ENCODE data around the gene EFNA5. TPM values are rescaled to one million over a fixed set of nuclear protein-coding genes. Genes with fewer than 3 reads are reported as not detected.

The EFNA5 gene
- total and polyA plus RNA-seq, 2 of the 8 experiments (the other 6 are each of a cell fraction or from before 2014, with no cell fraction given), result 9.6 to 21.8 TPM

DNA sequence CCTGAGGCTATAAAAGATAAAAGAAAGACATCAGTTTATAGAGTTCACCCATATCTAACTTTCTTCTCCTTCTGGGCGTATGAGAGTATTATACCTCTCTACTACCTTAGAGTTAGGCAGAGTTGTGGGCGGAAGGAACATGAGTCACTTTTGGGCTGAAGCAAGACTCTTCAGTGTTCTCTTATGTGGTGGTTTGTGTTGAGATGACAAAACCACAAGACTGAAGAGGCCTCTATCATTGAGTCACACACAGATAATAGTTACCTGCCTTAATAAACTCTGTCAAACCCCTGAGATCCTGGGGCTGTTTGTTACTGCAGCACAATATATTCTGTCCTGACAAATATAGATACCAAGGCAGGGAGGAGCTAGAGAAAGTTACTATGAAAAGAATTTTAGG, 184.2 kb downstream of the EFNA5 start:
- Histone ChIP-seq H3K27me3 (replicated peaks in 1 of 4; ENCODE audit: control insufficient read depth in 3 of 4, extremely low read depth in 1 of 4, insufficient read depth in 3 of 4, low read length in 3 of 4) (no peaks in the 10 kb centered on the region), H2BK15ac (ENCODE audit: low read length) (no peak overlapping the region), H3K36me3 (ENCODE audit: control insufficient read depth in 2 of 4, insufficient read depth in 4 of 4, low read length in 3 of 4) (no peaks in the 10 kb centered on the region), H2AK5ac (ENCODE audit: low read depth, low read length) (no peak overlapping the region), H3K23ac (ENCODE audit: insufficient read length) (no peak overlapping the region), H4K91ac (replicated peaks; ENCODE audit: insufficient read length, low read length) (no peak overlapping the region), H3K4me2 (ENCODE audit: insufficient read depth in 1 of 2, low read depth in 2 of 2, low read length in 2 of 2) (no peak overlapping the region), H3K4ac (replicated peaks; ENCODE audit: insufficient read length, low read depth, low read length) (no peak overlapping the region), H2BK20ac (ENCODE audit: low read length) (no peak overlapping the region), H2BK120ac (replicated peaks; ENCODE audit: low read depth, low read length) (no peak overlapping the region), H3K79me2 (ENCODE audit: control insufficient read depth in 1 of 2, insufficient read depth in 2 of 2, low read length in 2 of 2) (no peaks in the 10 kb centered on the region), H3K9ac (replicated peaks in 1 of 4; ENCODE audit: extremely low read depth in 1 of 4, low read depth in 3 of 4, low read length in 3 of 4) (no peak overlapping the region), H3K4me3 (ENCODE audit: extremely low read depth in 1 of 4, insufficient read depth in 2 of 4, low read depth in 3 of 4, low read length in 4 of 4) (no peak overlapping the region), H3K18ac (ENCODE audit: extremely low read depth, low read length) (no peak overlapping the region), H4K20me1 (replicated peaks in 1 of 2; ENCODE audit: control insufficient read depth in 1 of 2, insufficient read depth in 2 of 2, low read length in 2 of 2) (no peaks in the 10 kb centered on the region), H3K14ac (ENCODE audit: insufficient read length) (no peak overlapping the region), H3K79me1 (ENCODE audit: low read depth, low read length) (no peaks in the 10 kb centered on the region), H4K5ac (ENCODE audit: insufficient read length, low read depth, low read length) (no peak overlapping the region), H4K8ac (ENCODE audit: extremely low read depth, insufficient read depth, low read length) (no peak overlapping the region), H2BK12ac (ENCODE audit: low read depth, low read length) (no peak overlapping the region), H3K23me2 (ENCODE audit: low read depth, low read length) (no peaks in the 10 kb centered on the region), H2AFZ (ENCODE audit: low read length) (no peak overlapping the region), H3K4me1 (replicated peaks in 1 of 4; ENCODE audit: control insufficient read depth in 3 of 4, insufficient read depth in 4 of 4, low read length in 3 of 4) (peaks cover 0 to 15% (median 6%) of the 10 kb centered on the region in 4 experiments; a peak in 5 of 7 replicates), H2BK5ac (ENCODE audit: low read depth, low read length) (no peak overlapping the region), H3K56ac (replicated peaks; ENCODE audit: insufficient read length, low read depth, low read length) (no peak overlapping the region), H3K27ac (ENCODE audit: low read depth, low read length) (no peak overlapping the region), H3K9me3 (ENCODE audit: insufficient read depth in 2 of 2, low read depth in 1 of 2, low read length in 1 of 2) (no peaks in the 10 kb centered on the region)
- FAIRE-seq, result no peak
- CTCF ChIA-PET (ENCODE audit: partially characterized antibody), result interaction anchor here (0.7 kb wide), 1 partner anchor 59 kb away, joined by 3 read pairs; no protein-coding TSS in a partner anchor
- DNase-seq (ENCODE audit: low read depth in 1 of 2, low spot score in 2 of 2), result no peak
- WGBS, 2 experiments (ENCODE audit: extremely low coverage in 1 of 2, insufficient coverage in 1 of 2, insufficient read length in 1 of 2, insufficient replicate concordance in 2 of 2, low coverage in 1 of 2, low lambda C conversion rate in 2 of 2, missing lambda C conversion rate in 1 of 2), result 77% methylated on average over 2 of the region's 2 CpGs; no CpG with 5 or more reads in 1 of the 2 experiments
- POLR2A ChIA-PET (ENCODE audit: partially characterized antibody), result no interaction called here
- TF ChIP-seq, protein P1, sequence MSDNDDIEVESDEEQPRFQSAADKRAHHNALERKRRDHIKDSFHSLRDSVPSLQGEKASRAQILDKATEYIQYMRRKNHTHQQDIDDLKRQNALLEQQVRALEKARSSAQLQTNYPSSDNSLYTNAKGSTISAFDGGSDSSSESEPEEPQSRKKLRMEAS (IDR thresholded peaks at IDR 0.05), result no peak
- no peak for TF ChIP-seq SRF (IDR thresholded peaks at IDR 0.05; ENCODE audit: low read depth, low read length)
- no peak for TF ChIP-seq NRF1 (IDR thresholded peaks at IDR 0.05; ENCODE audit: low read depth, low read length)
- TF ChIP-seq PHF8 (conservative IDR thresholded peaks at IDR 0.05; ENCODE audit: low read depth, low read length), result no peak

Measured in H1 (cell line).